Muscle layer of colon (tissue), 2 donors: ENCODE data around the gene PAX9.

Source experiments
- H3K27ac ChIP-seq: one replicate; pipeline ENCODE4 v1.7.0; 2013; ENCODE audit warnings: low read depth, mild to moderate bottlenecking, low read length, moderate library complexity
- H3K27me3 ChIP-seq, 2 donors: one replicate each; pipeline ENCODE4 v1.7.0; 2013; ENCODE audit warnings: low read length in 2 of 2, mild to moderate bottlenecking in 2 of 2; ENCODE audit not compliant: insufficient read depth in 2 of 2, control insufficient read depth in 1 of 2
- H3K36me3 ChIP-seq: one replicate; pipeline ENCODE4 v1.7.0; 2013; ENCODE audit warnings: mild to moderate bottlenecking, low read length; ENCODE audit not compliant: insufficient read depth
- H3K4me1 ChIP-seq: one replicate; pipeline ENCODE4 v1.7.0; 2013; ENCODE audit warnings: mild to moderate bottlenecking, low read length; ENCODE audit not compliant: insufficient read depth
- H3K4me3 ChIP-seq, 2 donors: one replicate each; pipeline ENCODE4 v1.7.0; 2013; ENCODE audit warnings: low read length in 2 of 2, low read depth in 1 of 2, mild to moderate bottlenecking in 1 of 2, moderate library complexity in 1 of 2
- H3K9ac ChIP-seq: one replicate; pipeline ENCODE4 v1.7.0; 2013; ENCODE audit warnings: low read length
- H3K9me3 ChIP-seq: one replicate; pipeline ENCODE4 v1.7.0; 2013; ENCODE audit warnings: mild to moderate bottlenecking, low read length
- donor health status: abdominal sarcoma.
- donor health status: Adenocarcinoma of cecum.

Gene PAX9

GRCh38 chr14:36663404-36664321 is 2.0 kb downstream of the PAX9 start:
- Histone ChIP-seq H3K9ac (no peak overlapping the region), H3K4me3 (peak overlapping the region in 1 of 2 donors; percentile 1), H3K27me3 (peaks cover 92 to 99% of the 10 kb centered on the region in 2 donors), H3K27ac (no peak overlapping the region), H3K4me1 (peaks cover 22% of the 10 kb centered on the region), H3K36me3 (no peaks in the 10 kb centered on the region), H3K9me3 (no peaks in the 10 kb centered on the region)

- no peak overlapping the region for H3K9ac ChIP-seq
- H3K36me3 ChIP-seq = no peaks in the 10 kb centered on the region
- no peak overlapping the region for H3K4me3 ChIP-seq
- H3K9me3 ChIP-seq = no peaks in the 10 kb centered on the region
- H3K4me1 ChIP-seq = peaks cover 21% of the 10 kb centered on the region
- peaks cover 83 to 90% of the 10 kb centered on the region in 2 donors for H3K27me3 ChIP-seq
- no peak overlapping the region for H3K27ac ChIP-seq
Observed at GRCh38 chr14:36664322-36665193, 2.9 kb downstream of the PAX9 start.

GRCh38 chr14:36665887-36666415 is 4.3 kb downstream of the PAX9 start:
- no peaks in the 10 kb centered on the region for H3K9me3 ChIP-seq
- peaks cover 70 to 82% of the 10 kb centered on the region in 2 donors for H3K27me3 ChIP-seq
- no peak overlapping the region for H3K4me3 ChIP-seq
- no peak overlapping the region for H3K27ac ChIP-seq
- H3K9ac ChIP-seq = no peak overlapping the region
- H3K36me3 ChIP-seq = no peaks in the 10 kb centered on the region
- H3K4me1 ChIP-seq = peaks cover 21% of the 10 kb centered on the region

GRCh38 chr14:36666416-36667206 is 5.0 kb downstream of the PAX9 start:
- no peaks in the 10 kb centered on the region for H3K36me3 ChIP-seq
- no peak overlapping the region for H3K27ac ChIP-seq
- H3K27me3 ChIP-seq = peaks cover 69 to 76% of the 10 kb centered on the region in 2 donors
- no peak overlapping the region for H3K4me3 ChIP-seq
- H3K9me3 ChIP-seq = no peaks in the 10 kb centered on the region
- peaks cover 21% of the 10 kb centered on the region for H3K4me1 ChIP-seq
- H3K9ac ChIP-seq = no peak overlapping the region

- Histone ChIP-seq H3K27ac (no peak overlapping the region), H3K9ac (no peak overlapping the region), H3K36me3 (no peaks in the 10 kb centered on the region), H3K4me1 (peaks cover 14% of the 10 kb centered on the region), H3K9me3 (no peaks in the 10 kb centered on the region), H3K4me3 (no peak overlapping the region), H3K27me3 (peaks cover 61 to 65% of the 10 kb centered on the region in 2 donors)
Observed at GRCh38 chr14:36667679-36668078, 6.0 kb downstream of the PAX9 start.

- Histone ChIP-seq H3K4me1 (no peaks in the 10 kb centered on the region), H3K9ac (no peak overlapping the region), H3K36me3 (no peaks in the 10 kb centered on the region), H3K4me3 (no peak overlapping the region), H3K27me3 (peaks cover 26 to 30% of the 10 kb centered on the region in 2 donors), H3K9me3 (no peaks in the 10 kb centered on the region), H3K27ac (no peak overlapping the region)
Observed at GRCh38 chr14:36671149-36671548, 9.5 kb downstream of the PAX9 start.

- no peak overlapping the region for H3K9ac ChIP-seq
- no peak overlapping the region for H3K27ac ChIP-seq
- H3K36me3 ChIP-seq = no peaks in the 10 kb centered on the region
- no peaks in the 10 kb centered on the region for H3K4me1 ChIP-seq
- no peak overlapping the region for H3K4me3 ChIP-seq
- H3K27me3 ChIP-seq = peaks cover 17 to 21% of the 10 kb centered on the region in 2 donors
- H3K9me3 ChIP-seq = no peaks in the 10 kb centered on the region
Observed at GRCh38 chr14:36672095-36672494, 10.4 kb downstream of the PAX9 start.

GRCh38 chr14:36674659-36675058 is 13.0 kb downstream of the PAX9 start:
- H3K27ac ChIP-seq = no peak overlapping the region
- no peak overlapping the region for H3K4me3 ChIP-seq
- no peaks in the 10 kb centered on the region for H3K4me1 ChIP-seq
- H3K36me3 ChIP-seq = no peaks in the 10 kb centered on the region
- peaks cover 6 to 7% of the 10 kb centered on the region in 2 donors for H3K27me3 ChIP-seq
- no peaks in the 10 kb centered on the region for H3K9me3 ChIP-seq
- no peak overlapping the region for H3K9ac ChIP-seq

- H3K27ac ChIP-seq = no peak overlapping the region
- no peaks in the 10 kb centered on the region for H3K36me3 ChIP-seq
- H3K4me1 ChIP-seq = no peaks in the 10 kb centered on the region
- H3K27me3 ChIP-seq = peaks cover 0 to 7% of the 10 kb centered on the region in 2 donors
- no peak overlapping the region for H3K9ac ChIP-seq
- H3K4me3 ChIP-seq = no peak overlapping the region
- H3K9me3 ChIP-seq = no peaks in the 10 kb centered on the region
Observed at GRCh38 chr14:36675581-36675980, 13.9 kb downstream of the PAX9 start.

GRCh38 chr14:36676236-36676635 is 14.6 kb downstream of the PAX9 start:
- Histone ChIP-seq H3K4me3 (no peak overlapping the region), H3K4me1 (no peaks in the 10 kb centered on the region), H3K9ac (no peak overlapping the region), H3K27ac (no peak overlapping the region), H3K36me3 (no peaks in the 10 kb centered on the region), H3K27me3 (peaks cover 0 to 3% of the 10 kb centered on the region in 2 donors), H3K9me3 (no peaks in the 10 kb centered on the region)
